GM23338 (cell line): ENCODE data around the gene GCN1.

Experiments
- EZH2 ChIP-seq: fragments of 200-600 bp; sonication (generic); IDR thresholded peaks from one replicate; pipeline ENCODE4 v1.8.0; 2017; ENCODE audit warnings: antibody characterized with exemption, mild to moderate bottlenecking, low read depth; ENCODE audit not compliant: unreplicated experiment
- POLR2AphosphoS5 ChIP-seq: IDR thresholded peaks from 2 replicates; pipeline ENCODE4 v1.6.1; 2016; ENCODE audit warnings: antibody characterized with exemption, low read depth
- TF ChIP-seq, protein P1 (sequence below), 2 experiments: fragments of 200-600 bp in 1 of 2; sonication (generic) in 1 of 2; conservative IDR thresholded peaks; 2 replicates each; pipeline versions ENCODE4 v1.5.1 to v1.6.1; 2016 to 2017; ENCODE audit warnings: antibody characterized with exemption in 2 of 2, low read depth in 2 of 2, mild to moderate bottlenecking in 2 of 2, moderate library complexity in 1 of 2
- TF ChIP-seq, protein P2 (sequence below): IDR thresholded peaks from one replicate; pipeline ENCODE4 v1.6.1; 2018; ENCODE audit warnings: antibody characterized with exemption; ENCODE audit not compliant: unreplicated experiment

DNA sequence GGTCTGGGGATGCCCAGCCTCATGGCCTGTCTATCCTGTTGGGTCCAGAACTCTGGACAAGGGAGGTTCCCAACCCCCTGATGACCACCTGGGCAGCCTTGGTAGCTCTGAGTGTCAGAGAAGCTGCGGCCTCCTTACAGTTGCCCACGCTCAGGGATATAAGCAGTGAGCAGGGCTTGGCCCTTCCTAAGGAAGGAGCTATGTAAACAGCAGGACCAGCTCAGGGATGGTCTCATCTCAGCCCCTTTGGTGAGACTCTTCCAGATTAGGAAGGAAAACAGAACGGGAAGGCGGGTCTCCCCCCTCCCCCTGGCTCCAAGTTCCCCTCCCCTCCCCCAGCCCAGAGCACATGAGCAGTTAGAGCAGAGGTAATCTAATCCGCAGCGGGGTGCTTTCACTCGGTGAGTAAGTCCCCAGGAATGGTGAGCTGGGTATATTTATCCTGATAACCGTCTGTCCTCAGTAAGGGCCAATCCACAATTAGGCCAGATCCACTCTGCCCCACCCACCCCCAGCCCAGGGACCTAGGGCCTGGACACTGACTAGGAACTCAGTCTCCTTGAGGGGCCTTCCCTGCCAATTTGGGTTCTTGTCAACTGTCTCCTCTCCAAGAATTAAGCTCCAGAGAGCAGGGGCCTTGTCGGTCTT, 35.9 kb upstream of the GCN1 start:
- no peak for TF ChIP-seq POLR2AphosphoS5
- TF ChIP-seq, protein P1, sequence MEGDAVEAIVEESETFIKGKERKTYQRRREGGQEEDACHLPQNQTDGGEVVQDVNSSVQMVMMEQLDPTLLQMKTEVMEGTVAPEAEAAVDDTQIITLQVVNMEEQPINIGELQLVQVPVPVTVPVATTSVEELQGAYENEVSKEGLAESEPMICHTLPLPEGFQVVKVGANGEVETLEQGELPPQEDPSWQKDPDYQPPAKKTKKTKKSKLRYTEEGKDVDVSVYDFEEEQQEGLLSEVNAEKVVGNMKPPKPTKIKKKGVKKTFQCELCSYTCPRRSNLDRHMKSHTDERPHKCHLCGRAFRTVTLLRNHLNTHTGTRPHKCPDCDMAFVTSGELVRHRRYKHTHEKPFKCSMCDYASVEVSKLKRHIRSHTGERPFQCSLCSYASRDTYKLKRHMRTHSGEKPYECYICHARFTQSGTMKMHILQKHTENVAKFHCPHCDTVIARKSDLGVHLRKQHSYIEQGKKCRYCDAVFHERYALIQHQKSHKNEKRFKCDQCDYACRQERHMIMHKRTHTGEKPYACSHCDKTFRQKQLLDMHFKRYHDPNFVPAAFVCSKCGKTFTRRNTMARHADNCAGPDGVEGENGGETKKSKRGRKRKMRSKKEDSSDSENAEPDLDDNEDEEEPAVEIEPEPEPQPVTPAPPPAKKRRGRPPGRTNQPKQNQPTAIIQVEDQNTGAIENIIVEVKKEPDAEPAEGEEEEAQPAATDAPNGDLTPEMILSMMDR (conservative IDR thresholded peaks at IDR 0.05; ENCODE audit: low read depth in 2 of 2): no peak
- TF ChIP-seq, protein P2, sequence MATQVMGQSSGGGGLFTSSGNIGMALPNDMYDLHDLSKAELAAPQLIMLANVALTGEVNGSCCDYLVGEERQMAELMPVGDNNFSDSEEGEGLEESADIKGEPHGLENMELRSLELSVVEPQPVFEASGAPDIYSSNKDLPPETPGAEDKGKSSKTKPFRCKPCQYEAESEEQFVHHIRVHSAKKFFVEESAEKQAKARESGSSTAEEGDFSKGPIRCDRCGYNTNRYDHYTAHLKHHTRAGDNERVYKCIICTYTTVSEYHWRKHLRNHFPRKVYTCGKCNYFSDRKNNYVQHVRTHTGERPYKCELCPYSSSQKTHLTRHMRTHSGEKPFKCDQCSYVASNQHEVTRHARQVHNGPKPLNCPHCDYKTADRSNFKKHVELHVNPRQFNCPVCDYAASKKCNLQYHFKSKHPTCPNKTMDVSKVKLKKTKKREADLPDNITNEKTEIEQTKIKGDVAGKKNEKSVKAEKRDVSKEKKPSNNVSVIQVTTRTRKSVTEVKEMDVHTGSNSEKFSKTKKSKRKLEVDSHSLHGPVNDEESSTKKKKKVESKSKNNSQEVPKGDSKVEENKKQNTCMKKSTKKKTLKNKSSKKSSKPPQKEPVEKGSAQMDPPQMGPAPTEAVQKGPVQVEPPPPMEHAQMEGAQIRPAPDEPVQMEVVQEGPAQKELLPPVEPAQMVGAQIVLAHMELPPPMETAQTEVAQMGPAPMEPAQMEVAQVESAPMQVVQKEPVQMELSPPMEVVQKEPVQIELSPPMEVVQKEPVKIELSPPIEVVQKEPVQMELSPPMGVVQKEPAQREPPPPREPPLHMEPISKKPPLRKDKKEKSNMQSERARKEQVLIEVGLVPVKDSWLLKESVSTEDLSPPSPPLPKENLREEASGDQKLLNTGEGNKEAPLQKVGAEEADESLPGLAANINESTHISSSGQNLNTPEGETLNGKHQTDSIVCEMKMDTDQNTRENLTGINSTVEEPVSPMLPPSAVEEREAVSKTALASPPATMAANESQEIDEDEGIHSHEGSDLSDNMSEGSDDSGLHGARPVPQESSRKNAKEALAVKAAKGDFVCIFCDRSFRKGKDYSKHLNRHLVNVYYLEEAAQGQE: no peak
- no peak for TF ChIP-seq EZH2
